Neural cell (in vitro differentiated cells): ENCODE measurements around the gene NAV1.
A peak's percentile ranks its signal among the peaks of the same experiment; 100 is the strongest.

Experiments
- CTCF ChIP-seq: fragments of 450-650 bp; IDR thresholded peaks from 2 replicates; pipeline ENCODE4 v1.5.1; 2014; ENCODE audit warnings: antibody characterized with exemption, mild to moderate bottlenecking, moderate library complexity; ENCODE audit not compliant: poor library complexity, severe bottlenecking
- EP300 ChIP-seq: fragments of 450-650 bp; conservative IDR thresholded peaks from 2 replicates; pipeline ENCODE4 v1.6.1; 2014; ENCODE audit warnings: antibody characterized with exemption, mild to moderate bottlenecking, moderate library complexity; ENCODE audit not compliant: poor library complexity, severe bottlenecking
- EZH2 ChIP-seq: fragments of 200-600, 300-800 bp; shearing (Covaris generic), sonication (generic); IDR thresholded peaks from 2 replicates; pipeline ENCODE4 v1.6.1; 2014; ENCODE audit warnings: antibody characterized with exemption, low read length, borderline replicate concordance, mild to moderate bottlenecking; ENCODE audit not compliant: insufficient read depth, poor library complexity, severe bottlenecking
- MXI1 ChIP-seq: fragments of 450-650 bp; conservative IDR thresholded peaks from 2 replicates; pipeline ENCODE4 v1.6.1; 2014; ENCODE audit warnings: antibody characterized with exemption, mild to moderate bottlenecking; ENCODE audit not compliant: poor library complexity, severe bottlenecking
- POLR2AphosphoS5 ChIP-seq: IDR thresholded peaks from 2 replicates; pipeline ENCODE4 v1.6.1; 2012
- RAD21 ChIP-seq: fragments of 450-650 bp; conservative IDR thresholded peaks from 2 replicates; pipeline ENCODE4 v1.6.1; 2014; ENCODE audit warnings: antibody characterized with exemption, mild to moderate bottlenecking, moderate library complexity
- REST ChIP-seq: IDR thresholded peaks from 2 replicates; pipeline ENCODE4 v1.6.1; 2012; ENCODE audit warnings: borderline replicate concordance
- SMC3 ChIP-seq: fragments of 450-650 bp; conservative IDR thresholded peaks from 2 replicates; pipeline ENCODE4 v1.6.1; 2014; ENCODE audit warnings: antibody characterized with exemption, mild to moderate bottlenecking, moderate library complexity; ENCODE audit not compliant: poor library complexity
- TAF1 ChIP-seq: IDR thresholded peaks from 2 replicates; pipeline ENCODE4 v1.6.1; 2012; ENCODE audit warnings: low read depth

GRCh38 chr1:201503397-201504176 lies 35.3 kb upstream of the NAV1 start:
- TF ChIP-seq CTCF (no peak), EP300 (no peak), REST (peak; percentile 28), EZH2 (no peak), POLR2AphosphoS5 (peak; percentile 40), SMC3 (no peak), TAF1 (no peak), MXI1 (no peak), RAD21 (no peak)
